Measurements from ENCODE around the gene SPTBN4.
"Not testable (repeated sequence)": the region's sequence is repeated elsewhere in the genome, so short reads cannot be mapped to it uniquely, and the experiment has no call there.

The SPTBN4 gene

DNA sequence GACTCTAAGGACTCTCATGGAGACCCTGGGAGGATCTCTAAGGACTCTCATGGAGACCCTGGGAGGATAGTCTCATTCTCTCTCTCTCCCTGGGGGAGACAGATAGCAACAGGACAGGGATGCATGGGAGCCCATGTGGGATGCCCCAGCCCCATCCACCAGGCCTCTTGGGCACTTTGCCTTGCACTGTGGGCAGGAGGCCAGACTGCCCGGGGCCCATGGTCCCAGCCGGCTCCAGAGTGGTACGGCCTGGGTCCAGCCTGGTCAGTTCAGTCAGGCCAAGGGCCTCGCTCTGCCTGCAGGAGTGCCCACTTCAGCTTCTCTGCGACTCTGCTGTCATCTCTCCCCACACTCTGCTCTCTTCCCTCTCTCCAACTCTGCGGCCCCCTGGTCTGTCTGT lies 61.3 kb downstream of the SPTBN4 start:
- DNase-seq (ENCODE audit: low read depth in 2 of 2, low spot score in 1 of 2): no peak

GRCh38 chr19:40528533-40529092 lies 61.8 kb downstream of the SPTBN4 start:
- no peak for DNase-seq (ENCODE audit: low read depth in 2 of 2, low spot score in 1 of 2)

DNA sequence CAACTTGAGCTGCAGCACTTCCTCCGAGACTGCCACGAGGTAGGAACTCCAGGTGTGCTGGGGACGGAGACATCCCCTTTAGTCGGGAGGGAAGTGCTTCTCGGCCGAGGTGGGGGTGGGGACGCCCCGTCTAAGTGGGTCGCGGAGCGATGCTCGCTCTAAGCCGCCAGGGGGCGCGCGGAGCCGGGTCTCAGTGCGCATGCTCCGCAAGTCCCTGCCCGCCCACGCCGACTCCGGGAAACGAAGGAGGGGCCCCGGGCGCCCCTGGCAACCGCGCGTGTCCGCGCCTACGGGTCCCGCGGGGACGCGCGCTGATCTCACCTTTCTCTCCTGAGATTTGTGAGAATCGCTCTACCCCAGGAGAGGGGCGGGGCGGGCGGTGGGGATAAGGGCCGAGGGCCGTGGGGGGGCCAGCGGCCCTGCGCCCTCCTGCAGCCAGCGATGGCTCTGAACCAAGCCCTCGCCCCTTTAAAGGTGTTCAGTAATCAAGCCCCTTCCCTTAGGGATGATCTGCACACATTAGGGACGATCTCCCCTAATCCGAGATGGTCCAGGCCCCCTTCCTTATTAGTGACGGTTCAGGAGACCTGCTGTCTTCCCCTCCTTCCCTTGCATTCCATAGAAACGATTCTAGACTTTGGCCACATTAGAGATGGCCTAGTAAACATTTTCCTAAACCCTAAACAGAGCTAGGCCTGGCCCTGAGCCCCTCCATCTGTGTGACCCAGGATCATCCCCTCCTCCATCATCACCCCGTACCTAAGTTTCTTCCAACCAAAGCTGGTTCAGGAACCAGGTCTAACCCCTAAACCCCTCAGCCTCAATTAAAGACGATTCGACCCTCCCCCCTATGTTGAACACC lies 62.5 kb downstream of the SPTBN4 start:
- peak; percentile 74 to 78 for DNase-seq (ENCODE audit: low read depth in 2 of 2, low spot score in 1 of 2)

GRCh38 chr19:40530091-40530901 lies 63.5 kb downstream of the SPTBN4 start:
- DNase-seq (ENCODE audit: low read depth in 2 of 2, low spot score in 1 of 2): no peak

DNA sequence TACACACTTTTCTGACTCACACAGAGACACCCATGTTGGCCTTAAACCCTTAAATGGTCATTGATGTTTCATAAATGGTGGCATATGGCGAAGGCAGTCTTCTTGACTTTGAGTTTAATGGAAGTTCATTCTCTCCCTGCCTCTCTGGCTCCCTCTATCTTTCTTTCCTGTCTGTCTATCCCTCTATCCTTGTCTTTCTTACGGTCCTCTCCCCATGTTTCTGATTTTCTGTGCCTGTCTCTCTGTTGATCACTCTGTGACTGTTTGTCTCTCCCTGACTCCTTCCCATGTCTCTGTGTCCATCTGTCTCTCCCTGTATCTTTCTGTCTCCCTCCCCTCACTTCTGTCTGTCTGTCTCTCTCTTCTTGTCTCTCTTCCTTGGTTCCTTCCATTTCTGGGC lies 66.7 kb downstream of the SPTBN4 start:
- no peak for DNase-seq (ENCODE audit: low read depth in 2 of 2, low spot score in 1 of 2)

- no peak for DNase-seq (ENCODE audit: low read depth in 2 of 2, low spot score in 1 of 2)
These were observed 67.3 kb downstream of the SPTBN4 start for GRCh38 chr19:40534148-40534547.

DNA sequence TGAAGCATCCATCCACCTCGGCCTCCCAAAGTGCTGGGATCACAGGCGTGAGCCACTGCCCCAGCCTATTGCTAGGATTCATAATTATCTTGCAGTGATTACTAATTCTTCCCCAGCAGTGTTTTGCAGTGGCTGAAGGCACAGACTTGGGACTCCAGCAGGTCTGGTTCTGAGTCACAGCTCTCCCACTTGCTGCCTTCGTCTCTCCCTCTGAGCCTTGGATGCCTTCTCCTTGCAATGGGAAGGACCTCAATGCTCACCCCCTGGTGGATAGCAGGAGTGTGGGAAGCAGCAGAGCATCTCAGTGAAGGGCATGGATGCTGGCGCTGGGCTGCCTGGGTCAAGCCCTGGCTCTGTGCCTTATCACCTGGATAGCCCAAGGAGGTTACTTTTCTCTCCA lies 72.3 kb downstream of the SPTBN4 start:
- DNase-seq (ENCODE audit: low read depth in 2 of 2, low spot score in 1 of 2): no peak

DNA sequence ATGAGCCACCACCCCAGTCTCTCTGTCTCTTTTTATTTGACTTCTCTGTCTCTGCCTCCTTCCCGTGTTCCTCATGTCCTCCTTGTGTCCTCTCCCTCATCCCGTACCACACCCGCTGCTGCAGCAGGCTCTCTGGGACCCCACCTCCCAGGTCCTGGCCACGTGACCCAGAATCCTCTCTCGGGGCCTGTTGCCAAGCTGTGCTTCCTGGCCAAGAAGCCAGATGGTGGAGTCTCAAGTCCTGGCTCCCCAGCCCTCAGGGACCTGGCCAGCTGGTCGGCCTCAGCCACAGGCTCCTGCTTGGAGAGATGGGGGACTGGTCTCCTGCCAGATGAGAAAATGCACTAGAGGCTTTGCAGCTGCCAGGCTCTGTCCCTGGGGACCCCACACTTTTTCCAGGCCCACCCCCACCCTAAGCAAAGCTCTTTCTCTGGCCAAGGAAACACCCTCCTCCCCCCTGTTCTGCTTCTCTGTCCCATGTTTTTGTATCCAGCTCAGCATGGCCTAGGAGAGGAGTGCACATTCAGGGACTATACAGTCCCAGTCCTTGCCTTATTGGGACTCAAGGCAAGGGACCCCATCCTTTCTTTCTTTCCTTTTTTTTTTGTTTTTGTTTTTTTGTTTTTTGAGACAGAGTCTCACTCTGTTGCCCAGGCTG lies 75.5 kb downstream of the SPTBN4 start:
- DNase-seq (ENCODE audit: low read depth in 2 of 2, low spot score in 1 of 2): no peak

DNA sequence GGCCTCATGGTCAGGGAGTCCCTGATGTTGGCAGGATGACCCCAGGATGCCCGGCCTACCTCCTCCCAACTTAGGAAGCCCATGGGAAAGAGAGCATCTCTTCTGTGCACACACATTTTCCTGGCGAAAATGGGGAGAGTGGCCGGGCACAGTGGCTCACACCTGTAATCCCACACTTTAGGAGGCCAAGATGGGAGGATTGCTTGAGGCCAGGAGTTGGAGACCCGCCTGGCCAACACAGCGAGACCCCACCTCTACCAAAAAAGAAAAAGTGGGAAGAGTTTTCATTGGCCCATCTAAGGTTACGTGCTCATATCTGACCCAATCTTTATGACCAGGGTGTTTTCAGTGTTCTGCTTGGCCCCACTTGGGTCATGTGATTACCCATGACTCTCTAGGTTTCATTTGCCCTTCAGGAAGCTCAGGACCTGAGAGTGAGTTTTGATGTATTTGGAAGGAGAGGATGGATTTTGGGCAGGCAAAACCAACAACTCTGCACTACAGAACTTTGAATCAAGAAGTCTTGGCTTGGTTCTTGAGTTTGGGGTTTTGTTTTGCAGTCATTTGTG lies 76.3 kb downstream of the SPTBN4 start:
- DNase-seq (ENCODE audit: low read depth in 2 of 2, low spot score in 1 of 2): no peak

DNA sequence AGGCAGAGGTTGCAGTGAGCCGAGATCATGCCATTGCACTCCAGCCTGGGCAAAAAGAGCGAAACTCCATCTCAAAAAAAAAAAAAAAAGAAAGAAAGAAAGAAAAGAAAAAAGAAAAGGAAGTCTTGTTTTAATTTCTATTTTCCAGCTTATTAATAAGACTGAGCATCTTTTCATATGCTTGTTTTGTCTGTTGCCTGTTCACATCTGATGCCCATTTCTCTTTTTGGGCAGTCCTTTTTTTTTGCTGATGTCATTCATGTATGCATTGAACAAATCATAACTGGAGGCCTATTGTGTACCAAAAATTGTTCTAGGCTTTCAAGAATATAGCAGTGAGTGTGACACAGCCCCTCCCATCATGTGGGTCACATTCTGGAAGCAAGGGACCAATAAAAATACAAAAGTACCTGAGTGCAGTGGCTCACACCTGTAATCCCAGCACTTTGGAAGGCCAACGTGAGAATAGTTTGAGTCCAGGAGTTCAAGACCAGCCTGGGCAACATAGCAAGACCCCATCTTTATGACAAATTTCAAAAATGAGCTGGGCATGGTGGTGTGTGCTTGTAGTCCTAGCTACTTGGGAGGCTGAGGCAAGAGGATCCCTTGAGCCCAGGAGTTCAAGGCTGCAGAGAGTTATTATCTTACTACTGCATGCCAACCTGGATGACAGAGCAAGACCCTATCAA lies 79.5 kb downstream of the SPTBN4 start:
- not testable (repeated sequence) for DNase-seq (ENCODE audit: low read depth in 2 of 2, low spot score in 1 of 2)

GRCh38 chr19:40547190-40547589 lies 80.4 kb downstream of the SPTBN4 start:
- not testable (repeated sequence) for DNase-seq (ENCODE audit: low read depth in 2 of 2, low spot score in 1 of 2)

GRCh38 chr19:40547836-40548235 lies 81.0 kb downstream of the SPTBN4 start:
- DNase-seq (ENCODE audit: low read depth in 2 of 2, low spot score in 1 of 2): no peak

- peak; percentile 31 to 56 for DNase-seq (ENCODE audit: low read depth in 2 of 2, low spot score in 1 of 2)
These were observed 82.4 kb downstream of the SPTBN4 start for GRCh38 chr19:40549007-40549708.

- DNase-seq (ENCODE audit: low read depth in 2 of 2, low spot score in 1 of 2): no peak
These were observed 84.2 kb downstream of the SPTBN4 start for GRCh38 chr19:40550951-40551350.

- no peak for DNase-seq (ENCODE audit: low read depth in 2 of 2, low spot score in 1 of 2)
These were observed 86.0 kb downstream of the SPTBN4 start for GRCh38 chr19:40552848-40553247.

DNA sequence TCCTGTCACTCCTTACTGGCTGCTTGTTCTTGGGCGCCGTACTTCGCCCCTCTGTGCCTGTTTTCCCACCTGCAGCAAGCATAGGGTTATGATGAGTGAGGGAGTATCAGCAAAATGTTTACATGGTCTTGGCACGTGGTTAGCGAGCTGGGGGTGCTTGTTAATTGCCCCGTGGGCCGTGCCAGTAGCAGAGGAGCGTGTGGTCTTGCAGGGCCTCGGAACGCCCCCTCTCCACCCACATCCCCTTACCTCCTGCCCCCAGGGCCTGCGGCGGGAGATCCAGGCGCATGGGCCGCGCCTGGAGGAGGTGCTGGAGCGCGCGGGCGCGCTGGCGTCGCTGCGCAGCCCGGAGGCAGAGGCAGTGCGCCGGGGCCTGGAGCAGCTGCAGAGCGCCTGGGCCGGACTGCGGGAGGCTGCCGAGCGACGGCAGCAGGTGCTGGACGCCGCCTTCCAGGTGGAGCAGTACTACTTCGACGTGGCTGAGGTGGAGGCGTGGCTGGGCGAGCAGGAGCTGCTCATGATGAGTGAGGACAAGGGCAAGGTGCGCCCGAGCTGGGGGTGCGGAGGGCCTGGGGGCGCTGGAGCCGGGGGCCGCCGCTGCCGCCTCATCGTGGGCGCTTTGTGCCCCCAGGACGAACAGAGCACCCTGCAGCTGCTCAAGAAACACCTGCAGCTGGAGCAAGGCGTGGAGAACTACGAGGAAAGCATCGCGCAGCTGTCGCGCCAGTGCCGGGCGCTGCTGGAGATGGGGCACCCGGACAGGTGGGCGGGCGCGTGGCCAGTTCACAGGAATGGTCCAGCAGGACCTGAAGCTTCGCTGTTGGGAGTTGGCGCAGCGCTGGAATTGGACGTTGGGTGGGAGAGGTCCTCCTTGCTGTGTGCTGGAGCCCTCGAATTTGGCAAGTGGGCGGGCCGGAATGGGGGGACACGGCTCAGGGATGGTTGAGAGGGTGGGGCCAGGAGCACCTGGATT lies 87.4 kb downstream of the SPTBN4 start:
- DNase-seq (ENCODE audit: low read depth in 2 of 2, low spot score in 1 of 2): no peak

DNA sequence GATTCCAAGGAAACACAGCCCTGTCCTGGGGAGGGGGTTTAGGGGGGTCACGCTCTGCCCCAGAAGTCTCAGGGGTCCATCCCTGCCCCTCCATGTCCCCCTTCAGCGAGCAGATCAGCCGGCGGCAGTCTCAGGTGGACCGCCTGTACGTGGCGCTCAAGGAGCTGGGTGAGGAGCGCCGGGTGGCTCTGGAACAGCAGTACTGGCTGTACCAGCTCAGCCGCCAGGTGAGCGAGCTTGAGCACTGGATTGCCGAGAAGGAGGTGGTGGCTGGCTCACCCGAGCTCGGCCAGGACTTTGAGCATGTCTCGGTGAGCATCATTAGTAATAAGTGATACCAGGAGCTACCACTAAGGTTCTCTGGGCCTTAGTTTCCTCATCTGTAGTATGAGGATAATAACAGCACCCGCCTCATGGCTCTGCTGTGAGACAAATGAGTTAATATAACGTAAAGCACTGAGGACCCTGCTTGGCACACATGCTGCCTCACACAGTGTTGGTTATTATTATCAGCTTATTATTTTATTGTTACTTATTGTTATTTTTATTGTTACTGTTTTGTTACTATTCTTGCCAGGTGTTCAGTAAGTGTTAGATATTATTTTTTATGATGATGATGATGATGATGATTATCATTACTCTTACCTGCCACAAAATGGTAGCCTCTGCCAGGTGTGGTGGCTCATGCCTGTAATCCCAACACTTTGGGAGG lies 89.3 kb downstream of the SPTBN4 start:
- DNase-seq (ENCODE audit: low read depth in 2 of 2, low spot score in 1 of 2): no peak

GRCh38 chr19:40556953-40557530 lies 90.2 kb downstream of the SPTBN4 start:
- no peak for DNase-seq (ENCODE audit: low read depth in 2 of 2, low spot score in 1 of 2)
